Neural cell (in vitro differentiated cells): ENCODE measurements around the gene NDC1. TPM values are rescaled to one million over a fixed set of nuclear protein-coding genes. Genes with fewer than 3 reads are reported as not detected.

ENCODE experiments used
- H2AFZ ChIP-seq: fragments of 200-600, 300-800 bp; sonication (generic), shearing (Covaris generic); 2 replicates; pipeline ENCODE4 v1.6.0; 2014; ENCODE audit warnings: low read depth, mild to moderate bottlenecking, antibody characterized with exemption, low read length, moderate library complexity
- H3F3A ChIP-seq: fragments of 200-600 bp; shearing (Covaris generic); 2 replicates; pipeline ENCODE4 v1.6.1; 2016; ENCODE audit warnings: mild to moderate bottlenecking, moderate library complexity, mixed read lengths, antibody characterized with exemption, low read length; ENCODE audit not compliant: insufficient read depth, poor library complexity, severe bottlenecking
- H3K27ac ChIP-seq: fragments of 200-600, 300-800 bp; sonication (generic), shearing (Covaris generic); 2 replicates; pipeline ENCODE4 v1.5.1; 2014; ENCODE audit warnings: mild to moderate bottlenecking, low read length, moderate library complexity
- H3K27me3 ChIP-seq: fragments of 300-800, 200-600 bp; sonication (generic), shearing (Covaris generic); 2 replicates; pipeline ENCODE4 v1.6.0; 2014; ENCODE audit warnings: mild to moderate bottlenecking, low read depth, low read length, moderate library complexity; ENCODE audit not compliant: insufficient read depth
- H3K36me3 ChIP-seq: fragments of 300-800, 200-600 bp; sonication (generic), shearing (Covaris generic); 2 replicates; pipeline ENCODE4 v1.5.1; 2014; ENCODE audit warnings: mild to moderate bottlenecking, antibody characterized with exemption, low read length, moderate library complexity; ENCODE audit not compliant: insufficient read depth
- H3K4me2 ChIP-seq: fragments of 300-800, 200-600 bp; sonication (generic), shearing (Covaris generic); 2 replicates; pipeline ENCODE4 v1.6.0; 2014; ENCODE audit warnings: mild to moderate bottlenecking, low read length
- H3K4me3 ChIP-seq: fragments of 300-800, 200-600 bp; sonication (generic), shearing (Covaris generic); 2 replicates; pipeline ENCODE4 v1.5.1; 2014; ENCODE audit warnings: mild to moderate bottlenecking, low read length, moderate library complexity
- H3K79me2 ChIP-seq: fragments of 200-600 bp; shearing (Covaris generic); replicated peaks from 2 replicates; pipeline ENCODE4 v1.6.0; 2014; ENCODE audit warnings: mild to moderate bottlenecking, low read length, moderate library complexity; ENCODE audit not compliant: insufficient read depth
- H3K9ac ChIP-seq: fragments of 300-800, 200-600 bp; sonication (generic), shearing (Covaris generic); 2 replicates; pipeline ENCODE4 v1.6.1; 2016; ENCODE audit warnings: mild to moderate bottlenecking, low read length, mixed read lengths
- H3K9me2 ChIP-seq: fragments of 200-600 bp; shearing (Covaris generic); 2 replicates; pipeline ENCODE4 v1.6.1; 2016; ENCODE audit warnings: mild to moderate bottlenecking, low read length, mixed read lengths; ENCODE audit not compliant: insufficient read depth
- H3K9me3 ChIP-seq: fragments of 200-600, 300-800 bp; sonication (generic), shearing (Covaris generic); 2 replicates; pipeline ENCODE4 v1.6.1; 2016; ENCODE audit warnings: mild to moderate bottlenecking, mixed run types, low read length, moderate library complexity, mixed read lengths
- H4K20me1 ChIP-seq: fragments of 200-600 bp; shearing (Covaris generic); 2 replicates; pipeline ENCODE4 v1.6.1; 2016; ENCODE audit warnings: mild to moderate bottlenecking, mixed run types; ENCODE audit not compliant: insufficient read depth
- EP300 ChIP-seq: fragments of 450-650 bp; conservative IDR thresholded peaks from 2 replicates; pipeline ENCODE4 v1.6.1; 2014; ENCODE audit warnings: antibody characterized with exemption, mild to moderate bottlenecking, moderate library complexity; ENCODE audit not compliant: poor library complexity, severe bottlenecking
- EZH2 ChIP-seq: fragments of 200-600, 300-800 bp; shearing (Covaris generic), sonication (generic); IDR thresholded peaks from 2 replicates; pipeline ENCODE4 v1.6.1; 2014; ENCODE audit warnings: antibody characterized with exemption, low read length, borderline replicate concordance, mild to moderate bottlenecking; ENCODE audit not compliant: insufficient read depth, poor library complexity, severe bottlenecking
- MXI1 ChIP-seq: fragments of 450-650 bp; conservative IDR thresholded peaks from 2 replicates; pipeline ENCODE4 v1.6.1; 2014; ENCODE audit warnings: antibody characterized with exemption, mild to moderate bottlenecking; ENCODE audit not compliant: poor library complexity, severe bottlenecking
- POLR2AphosphoS5 ChIP-seq: IDR thresholded peaks from 2 replicates; pipeline ENCODE4 v1.6.1; 2012
- RAD21 ChIP-seq: fragments of 450-650 bp; conservative IDR thresholded peaks from 2 replicates; pipeline ENCODE4 v1.6.1; 2014; ENCODE audit warnings: antibody characterized with exemption, mild to moderate bottlenecking, moderate library complexity
- REST ChIP-seq: IDR thresholded peaks from 2 replicates; pipeline ENCODE4 v1.6.1; 2012; ENCODE audit warnings: borderline replicate concordance
- SMC3 ChIP-seq: fragments of 450-650 bp; conservative IDR thresholded peaks from 2 replicates; pipeline ENCODE4 v1.6.1; 2014; ENCODE audit warnings: antibody characterized with exemption, mild to moderate bottlenecking, moderate library complexity; ENCODE audit not compliant: poor library complexity
- TAF1 ChIP-seq: IDR thresholded peaks from 2 replicates; pipeline ENCODE4 v1.6.1; 2012; ENCODE audit warnings: low read depth
- polyA plus RNA-seq: library from polyadenylated mRNA; depleted of rRNA; stranded (reverse); fragments of >200 nt; gene quantifications from 2 replicates; pipeline ENCODE4 v1.2.3, GENCODE V29; 2014

Gene NDC1
- polyA plus RNA-seq, 1 donor from 2014 or later = 18.0 TPM

GRCh38 chr1:53752281-53752680 is 85.8 kb downstream of the NDC1 start:
- Histone ChIP-seq H3K9me3 (no peaks in the 10 kb centered on the region), H3K36me3 (no peaks in the 10 kb centered on the region), H3K27me3 (no peaks in the 10 kb centered on the region), H3K27ac (no peak overlapping the region), H3K4me3 (no peak overlapping the region), H3F3A (no peaks in the 10 kb centered on the region), H3K9ac (no peak overlapping the region), H2AFZ (no peak overlapping the region), H3K9me2 (no peaks in the 10 kb centered on the region), H3K79me2 (no peaks in the 10 kb centered on the region), H3K4me2 (no peak overlapping the region), H4K20me1 (no peaks in the 10 kb centered on the region)
- no peak for TF ChIP-seq RAD21
- no peak for TF ChIP-seq EZH2
- no peak for TF ChIP-seq EP300
- TF ChIP-seq TAF1 = no peak
- TF ChIP-seq MXI1 = no peak
- TF ChIP-seq POLR2AphosphoS5 = no peak
- TF ChIP-seq REST = no peak
- TF ChIP-seq SMC3 = no peak

- H4K20me1 ChIP-seq = no peaks in the 10 kb centered on the region
- H2AFZ ChIP-seq = no peak overlapping the region
- no peaks in the 10 kb centered on the region for H3K9me3 ChIP-seq
- H3K27ac ChIP-seq = no peak overlapping the region
- no peak overlapping the region for H3K4me3 ChIP-seq
- no peaks in the 10 kb centered on the region for H3K27me3 ChIP-seq
- H3K79me2 ChIP-seq = no peaks in the 10 kb centered on the region
- no peaks in the 10 kb centered on the region for H3K9me2 ChIP-seq
- no peak overlapping the region for H3K4me2 ChIP-seq
- no peak overlapping the region for H3K9ac ChIP-seq
- no peaks in the 10 kb centered on the region for H3F3A ChIP-seq
- no peak for TF ChIP-seq EZH2
- H3K36me3 ChIP-seq = no peaks in the 10 kb centered on the region
These were observed 90.3 kb downstream of the NDC1 start for GRCh38 chr1:53747841-53748240.

GRCh38 chr1:53740621-53741105 is 97.4 kb downstream of the NDC1 start:
- H4K20me1 ChIP-seq = no peaks in the 10 kb centered on the region
- no peak overlapping the region for H3K4me3 ChIP-seq
- H3K9me2 ChIP-seq = no peaks in the 10 kb centered on the region
- H3K27ac ChIP-seq = no peak overlapping the region
- H3K27me3 ChIP-seq = peaks cover 47% of the 10 kb centered on the region
- no peak overlapping the region for H2AFZ ChIP-seq
- no peaks in the 10 kb centered on the region for H3K9me3 ChIP-seq
- no peak overlapping the region for H3K9ac ChIP-seq
- H3K79me2 ChIP-seq = no peaks in the 10 kb centered on the region
- H3K4me2 ChIP-seq = no peak overlapping the region
- TF ChIP-seq SMC3 (no peak), EZH2 (no peak)
- no peaks in the 10 kb centered on the region for H3F3A ChIP-seq
- H3K36me3 ChIP-seq = no peaks in the 10 kb centered on the region
